C4-2B (cell line): ENCODE results near the gene KDM4C.

ENCODE experiments used
- CTCF ChIP-seq: fragments of 450-650 bp; conservative IDR thresholded peaks from 2 replicates; pipeline ENCODE4 v1.5.1; 2017; ENCODE audit warnings: mild to moderate bottlenecking
- ZFX ChIP-seq: fragments of 450-650 bp; IDR thresholded peaks from 2 replicates; pipeline ENCODE4 v1.6.1; 2017

GRCh38 chr9:7117676-7118561, 360.1 kb downstream of the KDM4C start:
- TF ChIP-seq CTCF (no peak), ZFX (no peak)
